Body of pancreas (tissue), 4 donors: Measurements from ENCODE around the gene LRP2.

Source experiments
- CTCF ChIP-seq, 7 experiments: fragments of 450-650 bp in 4 of 7; fragments of 200-600 bp in 3 of 7; sonication (generic) in 3 of 7; IDR thresholded peaks; one replicate each; pipeline ENCODE4 v1.5.1; 2016 to 2019; ENCODE audit warnings: antibody characterized with exemption in 7 of 7
- POLR2A ChIP-seq, 3 donors: fragments of 450-650 bp; IDR thresholded peaks; one replicate each; pipeline ENCODE4 v1.6.1; 2016; ENCODE audit warnings: antibody characterized with exemption in 3 of 3, mild to moderate bottlenecking in 2 of 3

DNA sequence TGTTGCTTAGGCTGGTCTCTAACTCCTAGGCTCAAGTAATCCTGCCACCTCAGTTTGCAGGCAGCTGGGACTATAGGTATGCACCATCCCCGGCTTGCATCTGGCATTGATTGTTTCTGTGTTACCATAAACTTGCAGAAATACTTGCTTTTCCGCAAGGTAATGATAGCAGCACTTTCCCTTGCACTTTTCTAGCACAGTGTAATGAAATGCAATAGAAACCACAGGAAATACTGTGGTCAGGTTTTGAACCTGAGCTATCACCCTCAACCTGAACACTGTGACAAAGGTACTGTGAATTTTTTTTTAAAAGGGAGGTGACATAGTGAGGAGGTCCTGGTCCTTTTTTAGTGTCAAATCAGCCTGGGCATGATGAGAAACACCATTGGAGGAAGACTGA is 254.7 kb downstream of the LRP2 start:
- TF ChIP-seq POLR2A (IDR thresholded peaks at IDR 0.05) (no peak), CTCF (IDR thresholded peaks at IDR 0.05) (no peak)
